Esophagus muscularis mucosa (tissue), 4 donors: ENCODE results near the gene LMF2. TPM values are rescaled to one million over a fixed set of nuclear protein-coding genes. Genes with fewer than 3 reads are reported as not detected.

ENCODE experiments used
- DNase-seq: peaks from one replicate; pipeline ENCODE4 v3.0.0-alpha.2; 2017; ENCODE audit errors: extremely low spot score
- H3K27ac ChIP-seq, 4 donors: fragments of 200-600 bp; sonication (generic); replicated peaks in 1 of 4; 1 replicate in 3 of 4; 2 replicates in 1 of 4; pipeline ENCODE4 v1.5.1; 2016 to 2019; ENCODE audit warnings: mild to moderate bottlenecking in 1 of 4
- H3K27me3 ChIP-seq, 4 donors: fragments of 200-600 bp; sonication (generic); one replicate each; pipeline versions ENCODE4 v1.5.1 to v1.6.0; 2016 to 2019
- H3K36me3 ChIP-seq, 4 donors: fragments of 200-600 bp; sonication (generic); one replicate each; pipeline ENCODE4 v1.5.1; 2016 to 2019
- H3K4me1 ChIP-seq, 4 donors: fragments of 200-600 bp; sonication (generic); one replicate each; pipeline ENCODE4 v1.5.1; 2016 to 2019
- H3K4me3 ChIP-seq, 4 donors: fragments of 200-600 bp; sonication (generic); 1 replicate in 2 of 4; 2 replicates in 2 of 4; pipeline ENCODE4 v1.5.1; 2016 to 2019; ENCODE audit warnings: mild to moderate bottlenecking in 4 of 4, moderate library complexity in 1 of 4
- H3K9me3 ChIP-seq, 4 donors: fragments of 200-600 bp; sonication (generic); 1 replicate in 3 of 4; 2 replicates in 1 of 4; pipeline ENCODE4 v1.5.1; 2016 to 2019
- EP300 ChIP-seq: sonication (generic); formaldehyde crosslinking; IDR thresholded peaks from one replicate; pipeline ENCODE4 v1.6.1; 2017; ENCODE audit warnings: antibody characterized with exemption
- POLR2A ChIP-seq: fragments of 450-650 bp; IDR thresholded peaks from one replicate; pipeline ENCODE4 v1.6.1; 2017; ENCODE audit warnings: antibody characterized with exemption, moderate library complexity, mild to moderate bottlenecking, low read depth
- POLR2AphosphoS5 ChIP-seq, 2 donors: sonication (generic); formaldehyde crosslinking; IDR thresholded peaks; one replicate each; pipeline ENCODE4 v1.6.1; 2017; ENCODE audit warnings: antibody characterized with exemption in 2 of 2
- WGBS: methylation state at CpG from one replicate; pipeline ENCODE4 v1.1.5; 2018; 5-methylcytosine and 5-hydroxymethylcytosine counted together
- intact Hi-C: fragments of 100-400 bp; cut with DNase I; formaldehyde crosslinking; loops from one replicate; pipeline ENCODE4 v1.15.1; 2023
- total RNA-seq, 4 donors: library from RNA; depleted of rRNA; stranded (reverse); fragments of >200 nt; gene quantifications; one replicate each; pipeline versions ENCODE4 v1.1.0 to v1.2.1, GENCODE V29; 2016
- TF ChIP-seq, protein P1 (sequence below), 3 experiments: fragments of 200-600 bp in 2 of 3; fragments of 450-650 bp in 1 of 3; sonication (generic) in 2 of 3; IDR thresholded peaks; one replicate each; pipeline ENCODE4 v1.5.1; 2017 to 2019; ENCODE audit warnings: antibody characterized with exemption in 3 of 3, mild to moderate bottlenecking in 2 of 3, moderate library complexity in 1 of 3

Gene LMF2
- total RNA-seq, 4 donors from 2014 or later, result 34.9 to 67.1 (median 46.8) TPM

- TF ChIP-seq POLR2A (no peak), POLR2AphosphoS5 (IDR thresholded peaks at IDR 0.05) (no peak), EP300 (no peak)
- TF ChIP-seq, protein P1, sequence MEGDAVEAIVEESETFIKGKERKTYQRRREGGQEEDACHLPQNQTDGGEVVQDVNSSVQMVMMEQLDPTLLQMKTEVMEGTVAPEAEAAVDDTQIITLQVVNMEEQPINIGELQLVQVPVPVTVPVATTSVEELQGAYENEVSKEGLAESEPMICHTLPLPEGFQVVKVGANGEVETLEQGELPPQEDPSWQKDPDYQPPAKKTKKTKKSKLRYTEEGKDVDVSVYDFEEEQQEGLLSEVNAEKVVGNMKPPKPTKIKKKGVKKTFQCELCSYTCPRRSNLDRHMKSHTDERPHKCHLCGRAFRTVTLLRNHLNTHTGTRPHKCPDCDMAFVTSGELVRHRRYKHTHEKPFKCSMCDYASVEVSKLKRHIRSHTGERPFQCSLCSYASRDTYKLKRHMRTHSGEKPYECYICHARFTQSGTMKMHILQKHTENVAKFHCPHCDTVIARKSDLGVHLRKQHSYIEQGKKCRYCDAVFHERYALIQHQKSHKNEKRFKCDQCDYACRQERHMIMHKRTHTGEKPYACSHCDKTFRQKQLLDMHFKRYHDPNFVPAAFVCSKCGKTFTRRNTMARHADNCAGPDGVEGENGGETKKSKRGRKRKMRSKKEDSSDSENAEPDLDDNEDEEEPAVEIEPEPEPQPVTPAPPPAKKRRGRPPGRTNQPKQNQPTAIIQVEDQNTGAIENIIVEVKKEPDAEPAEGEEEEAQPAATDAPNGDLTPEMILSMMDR (IDR thresholded peaks at IDR 0.05), result no peak
- DNase-seq, result no peak
- H3K4me3 ChIP-seq, result peak overlapping the region; percentile 64 to 75 (median 68)
- H3K36me3 ChIP-seq, result peaks cover 25 to 52% (median 50%) of the 10 kb centered on the region in 4 donors
- H3K4me1 ChIP-seq, result peaks cover 21 to 47% (median 38%) of the 10 kb centered on the region in 4 donors
- intact Hi-C loops, result loop anchor here (2.0 kb wide), 1 partner anchor 15 kb away; the partner anchor contains the start of gene NCAPH2
- WGBS, result 80% methylated on average over 18 of the region's 25 CpGs
- H3K27me3 ChIP-seq, result peaks cover 0 to under 1% (median 0%) of the 10 kb centered on the region in 4 donors
- H3K27ac ChIP-seq, result no peak overlapping the region
- no peaks in the 10 kb centered on the region for H3K9me3 ChIP-seq
Measured at GRCh38 chr22:50523806-50524675, 16.5 kb upstream of the LMF2 start.

DNA sequence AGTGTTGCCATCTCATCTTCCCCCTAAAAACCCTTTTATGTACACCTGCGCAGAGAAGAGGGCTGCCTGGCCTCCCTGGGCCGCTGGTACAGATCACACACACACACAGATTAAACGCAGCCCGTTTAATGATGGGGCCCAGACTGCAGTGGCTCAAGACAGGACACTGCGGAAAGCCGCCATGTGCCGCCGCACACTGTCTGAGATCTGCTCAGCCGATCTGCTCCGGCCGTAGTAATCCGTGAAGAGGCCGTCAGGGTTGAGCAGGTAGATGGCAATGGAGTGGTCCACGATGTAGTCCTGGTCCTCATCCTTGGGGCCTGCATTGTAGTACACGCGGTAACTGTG is 15.9 kb upstream of the LMF2 start:
- WGBS, result 93% methylated on average over 14 of the region's 16 CpGs
- Histone ChIP-seq H3K36me3 (peaks cover 30 to 58% (median 56%) of the 10 kb centered on the region in 4 donors), H3K4me1 (peaks cover 21 to 44% (median 32%) of the 10 kb centered on the region in 4 donors), H3K27ac (no peak overlapping the region), H3K4me3 (no peak overlapping the region), H3K27me3 (no peaks in the 10 kb centered on the region), H3K9me3 (no peaks in the 10 kb centered on the region)
- DNase-seq, result no peak
- no peak for TF ChIP-seq POLR2A
- no peak for TF ChIP-seq EP300
- intact Hi-C loops, result no loop called here

GRCh38 chr22:50522806-50523438 is 15.4 kb upstream of the LMF2 start:
- Histone ChIP-seq H3K9me3 (no peaks in the 10 kb centered on the region), H3K4me1 (peaks cover 21 to 41% (median 32%) of the 10 kb centered on the region in 4 donors), H3K27me3 (no peaks in the 10 kb centered on the region), H3K36me3 (peaks cover 30 to 63% (median 61%) of the 10 kb centered on the region in 4 donors), H3K4me3 (no peak overlapping the region), H3K27ac (no peak overlapping the region)
- intact Hi-C loops, result no loop called here
- 92% methylated on average over 11 of the region's 22 CpGs for WGBS
- no peak for TF ChIP-seq POLR2AphosphoS5 (IDR thresholded peaks at IDR 0.05)
- TF ChIP-seq POLR2A, result no peak
- TF ChIP-seq, protein P1 (IDR thresholded peaks at IDR 0.05), result no peak
- TF ChIP-seq EP300, result no peak
- no peak for DNase-seq

DNA sequence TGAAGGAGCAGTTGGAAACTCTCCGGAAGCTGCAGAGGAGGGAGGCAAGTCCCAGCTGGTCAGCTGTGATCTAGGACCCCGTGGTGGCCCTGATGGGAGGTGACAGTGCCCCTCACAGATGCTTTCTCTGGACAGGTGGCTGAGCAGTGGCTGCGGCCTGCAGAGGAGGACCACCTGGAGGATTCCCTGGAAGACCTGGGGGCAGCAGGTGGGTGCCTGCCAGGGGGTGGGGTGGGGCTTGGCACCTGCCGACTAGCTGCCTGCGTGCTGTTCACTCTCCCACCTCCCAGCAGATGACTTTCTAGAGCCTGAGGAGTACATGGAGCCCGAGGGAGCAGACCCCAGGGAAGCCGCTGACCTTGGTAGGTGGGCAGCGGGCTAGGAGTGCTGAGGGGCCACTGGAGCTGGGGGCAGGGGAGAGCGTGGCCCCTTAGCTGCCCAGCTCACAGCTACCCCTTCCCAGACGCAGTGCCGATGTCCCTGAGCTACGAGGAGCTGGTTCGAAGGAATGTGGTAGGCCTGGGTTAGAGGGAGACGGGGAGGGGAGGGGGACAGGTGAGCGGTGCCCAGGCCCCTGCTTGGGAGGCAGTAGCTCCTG is 14.8 kb upstream of the LMF2 start:
- no peak overlapping the region for H3K4me3 ChIP-seq
- no peak overlapping the region for H3K27ac ChIP-seq
- no peaks in the 10 kb centered on the region for H3K27me3 ChIP-seq
- peaks cover 37 to 69% (median 67%) of the 10 kb centered on the region in 4 donors for H3K36me3 ChIP-seq
- no peaks in the 10 kb centered on the region for H3K9me3 ChIP-seq
- no peak for DNase-seq
- TF ChIP-seq EP300 (no peak), POLR2AphosphoS5 (IDR thresholded peaks at IDR 0.05) (no peak), POLR2A (no peak)
- TF ChIP-seq, protein P1 (IDR thresholded peaks at IDR 0.05), result no peak
- 92% methylated on average over 8 of the region's 15 CpGs for WGBS
- intact Hi-C loops, result no loop called here
- peaks cover 20 to 36% (median 31%) of the 10 kb centered on the region in 4 donors for H3K4me1 ChIP-seq

DNA sequence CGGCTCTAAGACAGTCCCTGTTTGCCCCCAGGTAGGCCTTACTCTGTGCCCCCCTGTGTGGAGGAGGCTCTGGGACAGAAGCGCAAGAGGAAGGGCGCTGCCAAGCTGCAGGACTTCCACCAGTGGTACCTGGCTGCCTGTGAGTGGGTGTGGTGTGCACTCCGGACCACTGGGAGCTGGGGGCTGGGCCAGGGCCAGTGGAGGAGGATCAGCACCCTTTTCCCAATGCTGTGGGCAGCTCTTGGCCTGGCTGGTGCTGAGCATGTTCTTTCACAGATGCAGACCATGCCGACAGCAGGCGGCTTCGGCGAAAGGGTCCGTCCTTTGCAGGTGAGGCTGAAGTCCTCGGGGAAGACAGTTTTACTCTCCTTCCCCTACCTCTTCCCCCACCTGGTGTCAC is 14.2 kb upstream of the LMF2 start:
- Histone ChIP-seq H3K36me3 (peaks cover 38 to 75% (median 73%) of the 10 kb centered on the region in 4 donors), H3K4me1 (peaks cover 15 to 30% (median 25%) of the 10 kb centered on the region in 4 donors), H3K4me3 (no peak overlapping the region), H3K9me3 (no peaks in the 10 kb centered on the region), H3K27me3 (no peaks in the 10 kb centered on the region), H3K27ac (no peak overlapping the region)
- TF ChIP-seq POLR2A (no peak), EP300 (no peak), POLR2AphosphoS5 (IDR thresholded peaks at IDR 0.05) (no peak)
- TF ChIP-seq, protein P1 (IDR thresholded peaks at IDR 0.05), result no peak
- intact Hi-C loops, result no loop called here
- 84% methylated on average over 4 of the region's 10 CpGs for WGBS
- no peak for DNase-seq
